GM20431 (cell line): ENCODE results near the gene GAPVD1.
"Not testable (repeated sequence)": the region's sequence is repeated elsewhere in the genome, so short reads cannot be mapped to it uniquely, and the experiment has no call there.

ENCODE experiments used
- in situ Hi-C: fragments of 300-500 bp; cut with MseI, MboI; formaldehyde crosslinking; loops from one replicate; pipeline ENCODE4 v1.15.0; 2020; ENCODE audit warnings: low sequenced_read_pairs; ENCODE audit not compliant: unreplicated experiment

GAPVD1 gene

GRCh38 chr9:125243792-125244260 is 17.8 kb upstream of the GAPVD1 start:
- in situ Hi-C loops, result no loop called here

- in situ Hi-C loops, result no loop called here
These were observed 15.4 kb upstream of the GAPVD1 start for GRCh38 chr9:125246261-125246667.

GRCh38 chr9:125254231-125254630 is 7.4 kb upstream of the GAPVD1 start:
- in situ Hi-C loops, result no loop called here

- in situ Hi-C loops, result no loop called here
These were observed 5.7 kb upstream of the GAPVD1 start for GRCh38 chr9:125255781-125256391.

GRCh38 chr9:125258160-125258785 is 3.4 kb upstream of the GAPVD1 start:
- in situ Hi-C loops, result no loop called here

- in situ Hi-C loops, result no loop called here
These were observed 2.6 kb upstream of the GAPVD1 start for GRCh38 chr9:125258832-125259534.

- in situ Hi-C loops, result no loop called here
These were observed 1.1 kb upstream of the GAPVD1 start for GRCh38 chr9:125260561-125260960.

- in situ Hi-C loops, result no loop called here
These were observed 817 bp downstream of the GAPVD1 start for GRCh38 chr9:125262294-125262991.

- in situ Hi-C loops, result not testable (repeated sequence)
These were observed 2.4 kb downstream of the GAPVD1 start for GRCh38 chr9:125264068-125264467.

GRCh38 chr9:125268394-125269013 is 6.9 kb downstream of the GAPVD1 start:
- in situ Hi-C loops, result no loop called here

GRCh38 chr9:125269014-125269397 is 7.4 kb downstream of the GAPVD1 start:
- in situ Hi-C loops, result no loop called here

GRCh38 chr9:125271081-125271480 is 9.5 kb downstream of the GAPVD1 start:
- in situ Hi-C loops, result no loop called here

- in situ Hi-C loops, result no loop called here
These were observed 11.1 kb downstream of the GAPVD1 start for GRCh38 chr9:125272697-125273096.

GRCh38 chr9:125276771-125277170 is 15.1 kb downstream of the GAPVD1 start:
- in situ Hi-C loops, result no loop called here

- in situ Hi-C loops, result no loop called here
These were observed 15.8 kb downstream of the GAPVD1 start for GRCh38 chr9:125277411-125277810.

- in situ Hi-C loops, result no loop called here
These were observed 19.3 kb downstream of the GAPVD1 start for GRCh38 chr9:125280945-125281344.

- in situ Hi-C loops, result no loop called here
These were observed 23.2 kb downstream of the GAPVD1 start for GRCh38 chr9:125284855-125285254.

GRCh38 chr9:125286935-125287433 is 25.4 kb downstream of the GAPVD1 start:
- in situ Hi-C loops, result not testable (repeated sequence)

GRCh38 chr9:125293134-125293533 is 31.5 kb downstream of the GAPVD1 start:
- in situ Hi-C loops, result no loop called here

GRCh38 chr9:125295657-125296056 is 34.0 kb downstream of the GAPVD1 start:
- in situ Hi-C loops, result no loop called here
